PFSK-1 (cell line): ENCODE measurements around the gene CP.

Source experiments
- FOXP2 ChIP-seq: optimal IDR thresholded peaks from 2 replicates; pipeline ENCODE3; 2011; ENCODE audit warnings: borderline replicate concordance, control low read depth, inconsistent platforms; ENCODE audit not compliant: insufficient read depth; ENCODE audit errors: extremely low read length, extremely low read depth
- POLR2AphosphoS5 ChIP-seq: IDR thresholded peaks from 2 replicates; pipeline ENCODE4 v1.6.1; 2012; ENCODE audit warnings: low read depth, mild to moderate bottlenecking, control low read depth, low read length, moderate library complexity
- REST ChIP-seq, 2 experiments: IDR thresholded peaks; 2 replicates each; pipeline versions ENCODE4 v1.6.1 to v1.8.0; 2011 to 2012; ENCODE audit warnings: low read depth in 2 of 2, low read length in 2 of 2, control low read depth in 1 of 2, inconsistent platforms in 1 of 2, mild to moderate bottlenecking in 1 of 2, moderate library complexity in 1 of 2; ENCODE audit not compliant: insufficient read depth in 1 of 2
- SIN3A ChIP-seq: IDR thresholded peaks from 2 replicates; pipeline ENCODE4 v1.6.1; 2012; ENCODE audit warnings: mild to moderate bottlenecking, low read length, moderate library complexity, borderline replicate concordance; ENCODE audit not compliant: insufficient read depth
- TAF1 ChIP-seq: IDR thresholded peaks from 2 replicates; pipeline ENCODE4 v1.6.1; 2012; ENCODE audit warnings: low read length, control low read depth, borderline replicate concordance; ENCODE audit not compliant: insufficient read depth

CP gene

GRCh38 chr3:149181182-149181581 lies 40.4 kb downstream of the CP start:
- TF ChIP-seq FOXP2 = no peak
- TF ChIP-seq SIN3A = no peak
- no peak for TF ChIP-seq POLR2AphosphoS5
- TF ChIP-seq TAF1 = no peak
- no peak for TF ChIP-seq REST (IDR thresholded peaks at IDR 0.05; ENCODE audit: insufficient read depth in 1 of 2, low read depth in 2 of 2, low read length in 2 of 2)

- TF ChIP-seq TAF1 = no peak
- TF ChIP-seq SIN3A = peak; percentile 77; the same call in 1 of the 2 replicates
- TF ChIP-seq REST (IDR thresholded peaks at IDR 0.05; ENCODE audit: insufficient read depth in 1 of 2, low read depth in 2 of 2, low read length in 2 of 2) = no peak
- TF ChIP-seq FOXP2 = peak; percentile 97
- no peak for TF ChIP-seq POLR2AphosphoS5
These were observed 41.5 kb downstream of the CP start for GRCh38 chr3:149180057-149180573.

- TF ChIP-seq POLR2AphosphoS5 (no peak), SIN3A (no peak), TAF1 (no peak), FOXP2 (no peak), REST (IDR thresholded peaks at IDR 0.05; ENCODE audit: insufficient read depth in 1 of 2, low read depth in 2 of 2, low read length in 2 of 2) (no peak)
These were observed 42.4 kb downstream of the CP start for GRCh38 chr3:149179220-149179619.

GRCh38 chr3:149177122-149177521 lies 44.5 kb downstream of the CP start:
- TF ChIP-seq SIN3A (no peak), TAF1 (no peak), REST (IDR thresholded peaks at IDR 0.05; ENCODE audit: insufficient read depth in 1 of 2, low read depth in 2 of 2, low read length in 2 of 2) (no peak), FOXP2 (no peak), POLR2AphosphoS5 (no peak)

- no peak for TF ChIP-seq FOXP2
- no peak for TF ChIP-seq SIN3A
- TF ChIP-seq TAF1 = no peak
- no peak for TF ChIP-seq POLR2AphosphoS5
- no peak for TF ChIP-seq REST (IDR thresholded peaks at IDR 0.05; ENCODE audit: insufficient read depth in 1 of 2, low read depth in 2 of 2, low read length in 2 of 2)
These were observed 46.7 kb downstream of the CP start for GRCh38 chr3:149174901-149175300.
